H1 (cell line): ENCODE measurements around the gene LHFPL6.

Source experiments
- CTCF ChIP-seq, 3 experiments: IDR thresholded peaks; 1 replicate in 2 of 3; 2 replicates in 1 of 3; pipeline versions ENCODE4 v1.5.1 to v1.6.1; 2011; ENCODE audit warnings: low read length in 3 of 3, mild to moderate bottlenecking in 3 of 3, inconsistent platforms in 2 of 3, low read depth in 1 of 3, moderate library complexity in 1 of 3; ENCODE audit not compliant: insufficient read depth in 1 of 3; ENCODE audit errors: control extremely low read depth in 1 of 3
- POLR2AphosphoS5 ChIP-seq: IDR thresholded peaks from 2 replicates; pipeline ENCODE4 v1.6.1; 2011; ENCODE audit warnings: low read depth, low read length
- RNF2 ChIP-seq: fragments of 200-900, 300-1000 bp; sonication (generic); IDR thresholded peaks from 2 replicates; pipeline ENCODE4 v1.7.1; 2016; ENCODE audit warnings: borderline replicate concordance, low read depth, mild to moderate bottlenecking, antibody characterized with exemption, low read length; ENCODE audit not compliant: poor library complexity, severe bottlenecking; ENCODE audit errors: missing control alignments
- RXRA ChIP-seq: IDR thresholded peaks from 2 replicates; pipeline ENCODE4 v1.6.1; 2011; ENCODE audit warnings: low read depth, mild to moderate bottlenecking, low read length, moderate library complexity; ENCODE audit not compliant: insufficient read depth
- TF ChIP-seq, protein P1 (sequence below): IDR thresholded peaks from 2 replicates; pipeline ENCODE4 v1.6.1; 2011; ENCODE audit warnings: low read depth, mild to moderate bottlenecking, low read length; ENCODE audit not compliant: insufficient read depth

- no peak for TF ChIP-seq CTCF (IDR thresholded peaks at IDR 0.05; ENCODE audit: control extremely low read depth in 1 of 3, insufficient read depth in 1 of 3, low read depth in 1 of 3, low read length in 3 of 3)
- no peak for TF ChIP-seq POLR2AphosphoS5
- no peak for TF ChIP-seq RXRA
- TF ChIP-seq, protein P1, sequence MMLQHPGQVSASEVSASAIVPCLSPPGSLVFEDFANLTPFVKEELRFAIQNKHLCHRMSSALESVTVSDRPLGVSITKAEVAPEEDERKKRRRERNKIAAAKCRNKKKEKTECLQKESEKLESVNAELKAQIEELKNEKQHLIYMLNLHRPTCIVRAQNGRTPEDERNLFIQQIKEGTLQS, result no peak
- no peak for TF ChIP-seq RNF2
These were observed 121.5 kb downstream of the LHFPL6 start for GRCh38 chr13:39481491-39481890.
